IMR-90 (cell line): ENCODE results near the gene MAST1. TPM values are rescaled to one million over a fixed set of nuclear protein-coding genes. Genes with fewer than 3 reads are reported as not detected.

Experiments used
- ATAC-seq: fragments of 200-7000 bp; cut with Tn5 transposase; 2 replicates; pipeline ENCODE4 v1.9.1; 2020; ENCODE audit warnings: low read depth, mild to moderate bottlenecking, moderate library complexity
- BruUV-seq: library from RNA; stranded (reverse); fragments of 400-500 nt; replicated peaks from 2 replicates; lab custom pipeline; 2021; lab: Mats Ljungman, UMichigan
- CTCF ChIA-PET: fragments of 300-600 bp; formaldehyde crosslinking; extraction: SDS; loops from one replicate; lab custom pipeline; 2021; ENCODE audit warnings: antibody characterized with exemption; lab: Yijun Ruan, JAX
- POLR2A ChIA-PET: fragments of 300-600 bp; sonication (Branson Sonifier 250); formaldehyde crosslinking; loops from one replicate; lab custom pipeline; 2022; ENCODE audit warnings: antibody characterized with exemption; ENCODE audit not compliant: unreplicated experiment; lab: Charles Lee
- DNase-seq: peaks from one replicate; pipeline ENCODE4 v3.0.0; 2013
- H2AFZ ChIP-seq: replicated peaks from 2 replicates; pipeline ENCODE3; 2013; ENCODE audit warnings: low read length, mild to moderate bottlenecking; ENCODE audit not compliant: poor library complexity
- H2AK5ac ChIP-seq: 2 replicates; pipeline ENCODE4 v1.6.1; 2013; ENCODE audit warnings: low read depth, low read length, inconsistent platforms
- H2AK9ac ChIP-seq: replicated peaks from 2 replicates; pipeline ENCODE3; 2013; ENCODE audit warnings: mild to moderate bottlenecking, low read depth, low read length, moderate library complexity; ENCODE audit not compliant: poor library complexity
- H2BK120ac ChIP-seq: 2 replicates; pipeline ENCODE4 v1.6.1; 2013; ENCODE audit warnings: low read depth, low read length, inconsistent platforms
- H2BK15ac ChIP-seq: 3 replicates; pipeline ENCODE4 v1.6.1; 2013; ENCODE audit warnings: low read depth, low read length, inconsistent platforms
- H2BK20ac ChIP-seq: 2 replicates; pipeline ENCODE4 v1.6.1; 2013; ENCODE audit warnings: low read depth, mild to moderate bottlenecking, inconsistent platforms, low read length, moderate library complexity
- H2BK5ac ChIP-seq: 2 replicates; pipeline ENCODE4 v1.6.1; 2013; ENCODE audit warnings: mild to moderate bottlenecking, low read depth, low read length, inconsistent platforms; ENCODE audit not compliant: poor library complexity, severe bottlenecking
- H3K14ac ChIP-seq: replicated peaks from 2 replicates; pipeline ENCODE4 v1.6.1; 2013; ENCODE audit warnings: low read depth, low read length, inconsistent platforms
- H3K18ac ChIP-seq: 2 replicates; pipeline ENCODE4 v1.6.1; 2013; ENCODE audit warnings: low read depth, low read length, control low read depth
- H3K23ac ChIP-seq: 2 replicates; pipeline ENCODE4 v1.6.1; 2013; ENCODE audit warnings: low read depth, low read length, inconsistent platforms
- H3K27ac ChIP-seq: 2 replicates; pipeline ENCODE4 v1.5.1; 2013; ENCODE audit warnings: mild to moderate bottlenecking, control low read depth, low read length; ENCODE audit not compliant: insufficient read depth
- H3K27me3 ChIP-seq: 2 replicates; pipeline ENCODE4 v1.6.1; 2013; ENCODE audit warnings: low read length; ENCODE audit not compliant: control insufficient read depth, insufficient read depth
- H3K36me3 ChIP-seq: 2 replicates; pipeline ENCODE4 v1.6.1; 2013; ENCODE audit warnings: low read length, mixed read lengths; ENCODE audit not compliant: control insufficient read depth, insufficient read depth
- H3K4ac ChIP-seq: 2 replicates; pipeline ENCODE4 v1.6.1; 2013; ENCODE audit warnings: low read depth, low read length, inconsistent platforms
- H3K4me1 ChIP-seq: 2 replicates; pipeline ENCODE4 v1.6.1; 2013; ENCODE audit warnings: low read length, mixed read lengths; ENCODE audit not compliant: control insufficient read depth, insufficient read depth
- H3K4me2 ChIP-seq: 2 replicates; pipeline ENCODE4 v1.6.1; 2013; ENCODE audit warnings: low read depth, mild to moderate bottlenecking, control low read depth, low read length, moderate library complexity
- H3K4me3 ChIP-seq: 2 replicates; pipeline ENCODE4 v1.5.1; 2013; ENCODE audit warnings: low read depth, mild to moderate bottlenecking, control low read depth, low read length, moderate library complexity; ENCODE audit not compliant: insufficient read depth
- H3K56ac ChIP-seq: 2 replicates; pipeline ENCODE4 v1.6.1; 2013; ENCODE audit warnings: low read length, inconsistent platforms; ENCODE audit not compliant: insufficient read depth; ENCODE audit errors: extremely low read depth
- H3K79me1 ChIP-seq, 2 experiments: 2 replicates each; pipeline ENCODE4 v1.6.1; 2013; ENCODE audit warnings: low read length in 2 of 2, inconsistent platforms in 1 of 2, low read depth in 1 of 2
- H3K9ac ChIP-seq: 2 replicates; pipeline ENCODE4 v1.6.1; 2013; ENCODE audit warnings: low read depth, low read length, control low read depth
- H3K9me1 ChIP-seq: 2 replicates; pipeline ENCODE4 v1.6.1; 2013; ENCODE audit warnings: low read length, inconsistent platforms; ENCODE audit not compliant: insufficient read depth
- H3K9me3 ChIP-seq: 2 replicates; pipeline ENCODE4 v1.6.1; 2013; ENCODE audit warnings: low read length; ENCODE audit not compliant: control insufficient read depth, insufficient read depth
- H4K20me1 ChIP-seq: 2 replicates; pipeline ENCODE4 v1.6.1; 2013; ENCODE audit warnings: low read length, inconsistent platforms; ENCODE audit not compliant: insufficient read depth
- H4K5ac ChIP-seq: 2 replicates; pipeline ENCODE4 v1.6.1; 2013; ENCODE audit warnings: mild to moderate bottlenecking, low read depth, low read length, control low read depth
- H4K8ac ChIP-seq, 2 experiments: 2 replicates each; pipeline ENCODE4 v1.6.1; 2013; ENCODE audit warnings: low read depth in 2 of 2, low read length in 2 of 2, control low read depth in 1 of 2, inconsistent platforms in 1 of 2
- H4K91ac ChIP-seq: 2 replicates; pipeline ENCODE4 v1.6.1; 2013; ENCODE audit warnings: low read depth, low read length, inconsistent platforms; ENCODE audit not compliant: insufficient read depth
- BHLHE40 ChIP-seq: fragments of 150-350 bp; IDR thresholded peaks from 2 replicates; pipeline ENCODE4 v1.6.1; 2016; ENCODE audit warnings: mild to moderate bottlenecking, low read depth, low read length
- CEBPB ChIP-seq: IDR thresholded peaks from 2 replicates; pipeline ENCODE4 v1.6.1; 2012; ENCODE audit warnings: low read depth, low read length, improper control_type of control experiment
- CHD1 ChIP-seq: IDR thresholded peaks from 2 replicates; pipeline ENCODE4 v1.6.1; 2012; ENCODE audit warnings: low read depth, low read length, improper control_type of control experiment
- CTCF ChIP-seq: conservative IDR thresholded peaks from 2 replicates; pipeline ENCODE4 v1.5.1; 2012; ENCODE audit warnings: mild to moderate bottlenecking, low read depth, low read length, improper control_type of control experiment
- ELK1 ChIP-seq: fragments of 150-350 bp; IDR thresholded peaks from 2 replicates; pipeline ENCODE4 v1.6.1; 2016; ENCODE audit warnings: low read depth, mild to moderate bottlenecking, low read length, moderate library complexity, borderline replicate concordance
- FOS ChIP-seq: fragments of 150-350 bp; IDR thresholded peaks from 2 replicates; pipeline ENCODE4 v1.6.1; 2016; ENCODE audit warnings: low read depth, low read length
- MAFK ChIP-seq: IDR thresholded peaks from 2 replicates; pipeline ENCODE4 v1.6.1; 2012; ENCODE audit warnings: low read depth, low read length, improper control_type of control experiment
- MAZ ChIP-seq: IDR thresholded peaks from 2 replicates; pipeline ENCODE4 v1.6.1; 2012; ENCODE audit warnings: low read depth, mild to moderate bottlenecking, low read length, improper control_type of control experiment, moderate library complexity, borderline replicate concordance
- MXI1 ChIP-seq: IDR thresholded peaks from 2 replicates; pipeline ENCODE4 v1.6.1; 2012; ENCODE audit warnings: low read depth, mild to moderate bottlenecking, low read length, moderate library complexity, borderline replicate concordance
- NFE2L2 ChIP-seq: fragments of 150-350 bp; IDR thresholded peaks from 2 replicates; pipeline ENCODE4 v1.6.1; 2016; ENCODE audit warnings: low read depth, mild to moderate bottlenecking, low read length
- POLR2A ChIP-seq: IDR thresholded peaks from 2 replicates; pipeline ENCODE4 v1.6.1; 2012; ENCODE audit warnings: mild to moderate bottlenecking, low read depth, low read length
- RFX5 ChIP-seq: IDR thresholded peaks from 2 replicates; pipeline ENCODE4 v1.8.0; 2012; ENCODE audit warnings: low read depth, mild to moderate bottlenecking, low read length, moderate library complexity
- SMC3 ChIP-seq: fragments of 150-350 bp; IDR thresholded peaks from 2 replicates; pipeline ENCODE4 v1.6.1; 2016; ENCODE audit warnings: low read depth, mild to moderate bottlenecking, antibody characterized with exemption, low read length, moderate library complexity
- USF2 ChIP-seq: fragments of 150-350 bp; IDR thresholded peaks from 2 replicates; pipeline ENCODE4 v1.6.1; 2017; ENCODE audit warnings: mild to moderate bottlenecking, antibody characterized with exemption, low read length, low read depth
- WGBS, 2 experiments: methylation state at CpG; one replicate each; pipeline versions ENCODE4 v1.1.5 to v1.1.7; 2013; ENCODE audit warnings: missing lambda C conversion rate in 2 of 2; ENCODE audit not compliant: insufficient read length in 1 of 2; ENCODE audit errors: extremely low coverage in 2 of 2; 5-methylcytosine and 5-hydroxymethylcytosine counted together
- dilution Hi-C: fragments of 300-500 bp; cut with HindIII; formaldehyde crosslinking; loops from one replicate; pipeline ENCODE4 v1.14.3; 2018; ENCODE audit warnings: low sequenced_read_pairs; ENCODE audit not compliant: unreplicated experiment
- in situ Hi-C: fragments of 300-500 bp; cut with MboI; formaldehyde crosslinking; loops from 3 replicates; pipeline ENCODE4 v1.14.3; 2019; ENCODE audit warnings: low sequenced_read_pairs, inconsistent platforms, mixed read lengths
- intact Hi-C: fragments of 100-400 bp; cut with micrococcal nuclease; formaldehyde crosslinking; loops from 2 replicates; pipeline ENCODE4 v1.10.0; 2022
- polyA plus RNA-seq, 3 experiments: library from polyadenylated mRNA; depleted of rRNA; stranded (reverse); fragments of >200 nt; gene quantifications; 2 replicates each; pipeline ENCODE4 v1.2.3, GENCODE V29; 2012; ENCODE audit warnings: low replicate concordance in 1 of 3
- total RNA-seq: library from RNA; depleted of rRNA; stranded (reverse); fragments of >200 nt; gene quantifications from 2 replicates; pipeline ENCODE4 v1.2.3, GENCODE V29; 2012

Gene MAST1
- total and polyA plus RNA-seq, 2 of the 4 experiments (the other 2 are of a cell fraction), result 0.56 to 1.1 TPM

GRCh38 chr19:12882589-12882988, 44.3 kb downstream of the MAST1 start:
- Histone ChIP-seq H3K9ac (no peak overlapping the region), H2AK9ac (no peak overlapping the region), H3K18ac (no peak overlapping the region), H2BK120ac (no peak overlapping the region), H2AFZ (peak overlapping the region; percentile 56), H3K4me2 (no peak overlapping the region), H3K14ac (no peak overlapping the region), H4K91ac (no peak overlapping the region), H3K4ac (no peak overlapping the region), H3K4me1 (peaks cover 5% of the 10 kb centered on the region; the same call in 1 of the 2 replicates), H3K79me1 (peaks cover 0 to 7% of the 10 kb centered on the region in 2 experiments; a peak in 1 of 4 replicates), H3K27ac (no peak overlapping the region), H3K23ac (no peak overlapping the region), H4K20me1 (no peaks in the 10 kb centered on the region), H3K27me3 (peaks cover 35% of the 10 kb centered on the region), H2BK15ac (no peak overlapping the region), H3K9me1 (peaks cover 5% of the 10 kb centered on the region; the same call in 1 of the 2 replicates), H2BK5ac (no peak overlapping the region), H4K5ac (no peak overlapping the region), H3K9me3 (peaks cover 13% of the 10 kb centered on the region), H4K8ac (no peak overlapping the region), H3K56ac (no peak overlapping the region), H2BK20ac (no peak overlapping the region), H3K36me3 (peaks cover 6% of the 10 kb centered on the region; the same call in 1 of the 2 replicates), H2AK5ac (no peak overlapping the region), H3K4me3 (no peak overlapping the region)
- ChIA-PET CTCF (interaction anchor here (1.7 kb wide), 1 partner anchor 83 kb away, joined by 8 read pairs; no protein-coding TSS in a partner anchor), POLR2A (no interaction called here)
- ATAC-seq (no peak), DNase-seq (no peak)
- in situ Hi-C loops (no loop called here), dilution Hi-C loops (no loop called here), intact Hi-C loops (no loop called here)
- no peak for TF ChIP-seq CEBPB
- no peak for TF ChIP-seq MXI1
- TF ChIP-seq NFE2L2, result no peak
- no peak for TF ChIP-seq CHD1
- no peak for TF ChIP-seq USF2
- no peak for TF ChIP-seq CTCF
- no peak for TF ChIP-seq BHLHE40
- no peak for TF ChIP-seq ELK1
- TF ChIP-seq FOS, result no peak
- no peak for TF ChIP-seq MAZ
- TF ChIP-seq SMC3, result no peak
- no peak for TF ChIP-seq RFX5
- TF ChIP-seq MAFK, result no peak
- TF ChIP-seq POLR2A, result no peak
- BruUV-seq, result no TSS peak
- WGBS, 2 experiments, result no CpG with 5 or more reads among the region's 3 CpGs
